Loucy (cell line): ENCODE data around the gene SLC39A5.

Experiments
- H2AFZ ChIP-seq: fragments of 200-600 bp; sonication (generic); 2 replicates; pipeline ENCODE4 v1.6.0; 2016; ENCODE audit warnings: antibody characterized with exemption, mild to moderate bottlenecking, low read length, moderate library complexity
- H3F3A ChIP-seq: fragments of 200-600 bp; 2 replicates; pipeline ENCODE4 v1.6.0; 2016; ENCODE audit warnings: antibody characterized with exemption, low read depth, mild to moderate bottlenecking
- H3K27me3 ChIP-seq: fragments of 200-600 bp; sonication (generic); 2 replicates; pipeline ENCODE4 v1.6.1; 2014; ENCODE audit warnings: low read length, mild to moderate bottlenecking; ENCODE audit not compliant: insufficient read depth, poor library complexity, severe bottlenecking
- H3K36me3 ChIP-seq: fragments of 200-600 bp; sonication (generic); 2 replicates; pipeline ENCODE4 v1.6.1; 2016; ENCODE audit warnings: low read length; ENCODE audit not compliant: insufficient read depth
- H3K4me1 ChIP-seq: fragments of 200-600 bp; sonication (generic); 2 replicates; pipeline ENCODE4 v1.5.1; 2014; ENCODE audit warnings: low read length, mild to moderate bottlenecking; ENCODE audit not compliant: insufficient read depth, poor library complexity, severe bottlenecking
- H3K4me2 ChIP-seq: fragments of 200-600 bp; sonication (generic); 2 replicates; pipeline ENCODE4 v1.6.0; 2014; ENCODE audit warnings: antibody characterized with exemption, low read length, low read depth, mild to moderate bottlenecking; ENCODE audit not compliant: poor library complexity, severe bottlenecking
- H3K4me3 ChIP-seq: fragments of 200-600 bp; sonication (generic); 2 replicates; pipeline ENCODE4 v1.5.1; 2014; ENCODE audit warnings: low read length, mild to moderate bottlenecking, mixed read lengths; ENCODE audit not compliant: poor library complexity, severe bottlenecking
- H3K79me2 ChIP-seq: fragments of 200-600 bp; sonication (generic); 2 replicates; pipeline ENCODE4 v1.6.1; 2014; ENCODE audit warnings: low read length; ENCODE audit not compliant: insufficient read depth
- H3K9ac ChIP-seq: fragments of 200-600 bp; sonication (generic); 2 replicates; pipeline ENCODE4 v1.6.0; 2014; ENCODE audit warnings: mild to moderate bottlenecking, low read depth, low read length, moderate library complexity; ENCODE audit not compliant: poor library complexity, severe bottlenecking
- H3K9me2 ChIP-seq: fragments of 200-600 bp; sonication (generic); replicated peaks from 2 replicates; pipeline ENCODE4 v1.6.1; 2016; ENCODE audit warnings: low read depth, low read length, mixed read lengths
- H3K9me3 ChIP-seq: fragments of 200-600 bp; sonication (generic); 2 replicates; pipeline ENCODE4 v1.6.1; 2014; ENCODE audit warnings: mild to moderate bottlenecking, antibody characterized with exemption, low read length, low read depth; ENCODE audit not compliant: insufficient read depth
- H4K20me1 ChIP-seq: fragments of 200-600 bp; sonication (generic); 2 replicates; pipeline ENCODE4 v1.6.0; 2014; ENCODE audit warnings: antibody characterized with exemption, low read length, mild to moderate bottlenecking; ENCODE audit not compliant: insufficient read depth, poor library complexity, severe bottlenecking
- EZH2phosphoT487 ChIP-seq: fragments of 200-600 bp; IDR thresholded peaks from 2 replicates; pipeline ENCODE4 v1.6.1; 2018; ENCODE audit warnings: antibody characterized with exemption, mild to moderate bottlenecking, moderate library complexity, borderline replicate concordance
- TF ChIP-seq, protein P1 (sequence below): fragments of 200-600 bp; sonication (generic); conservative IDR thresholded peaks from 2 replicates; pipeline ENCODE4 v1.5.1; 2014; ENCODE audit warnings: mild to moderate bottlenecking, antibody characterized with exemption, low read length

Gene SLC39A5

GRCh38 chr12:56189099-56189917 is 40.5 kb upstream of the SLC39A5 start, which contains the start of gene SMARCC2:
TSS of gene SMARCC2 (minus strand) at chr12:56189483. CDS start at chr12:56189461, 22 bp downstream.
- Histone ChIP-seq H3K36me3 (peaks cover 16% of the 10 kb centered on the region), H3K4me3 (peak within 1 kb of the TSS; percentile 96), H3K27me3 (no peaks in the 10 kb centered on the region), H4K20me1 (peaks cover 30% of the 10 kb centered on the region), H3K9me3 (no peaks in the 10 kb centered on the region), H3K9ac (peak within 1 kb of the TSS; percentile 95), H3K79me2 (peaks cover 50% of the 10 kb centered on the region), H3F3A (no peaks in the 10 kb centered on the region), H3K9me2 (no peaks in the 10 kb centered on the region), H2AFZ (peak within 1 kb of the TSS; percentile 82), H3K4me1 (peaks cover 25% of the 10 kb centered on the region), H3K4me2 (peak within 1 kb of the TSS; percentile 92)
- TF ChIP-seq, protein P1, sequence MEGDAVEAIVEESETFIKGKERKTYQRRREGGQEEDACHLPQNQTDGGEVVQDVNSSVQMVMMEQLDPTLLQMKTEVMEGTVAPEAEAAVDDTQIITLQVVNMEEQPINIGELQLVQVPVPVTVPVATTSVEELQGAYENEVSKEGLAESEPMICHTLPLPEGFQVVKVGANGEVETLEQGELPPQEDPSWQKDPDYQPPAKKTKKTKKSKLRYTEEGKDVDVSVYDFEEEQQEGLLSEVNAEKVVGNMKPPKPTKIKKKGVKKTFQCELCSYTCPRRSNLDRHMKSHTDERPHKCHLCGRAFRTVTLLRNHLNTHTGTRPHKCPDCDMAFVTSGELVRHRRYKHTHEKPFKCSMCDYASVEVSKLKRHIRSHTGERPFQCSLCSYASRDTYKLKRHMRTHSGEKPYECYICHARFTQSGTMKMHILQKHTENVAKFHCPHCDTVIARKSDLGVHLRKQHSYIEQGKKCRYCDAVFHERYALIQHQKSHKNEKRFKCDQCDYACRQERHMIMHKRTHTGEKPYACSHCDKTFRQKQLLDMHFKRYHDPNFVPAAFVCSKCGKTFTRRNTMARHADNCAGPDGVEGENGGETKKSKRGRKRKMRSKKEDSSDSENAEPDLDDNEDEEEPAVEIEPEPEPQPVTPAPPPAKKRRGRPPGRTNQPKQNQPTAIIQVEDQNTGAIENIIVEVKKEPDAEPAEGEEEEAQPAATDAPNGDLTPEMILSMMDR, result peak; percentile 64
- TF ChIP-seq EZH2phosphoT487, result no peak

GRCh38 chr12:56189918-56190694 is 39.7 kb upstream of the SLC39A5 start:
- H3K4me3 ChIP-seq, result peak overlapping the region; percentile 85
- H3K27me3 ChIP-seq, result no peaks in the 10 kb centered on the region
- H3K36me3 ChIP-seq, result peaks cover 8% of the 10 kb centered on the region; the same call in 1 of the 2 replicates
- peaks cover 30% of the 10 kb centered on the region for H4K20me1 ChIP-seq
- no peaks in the 10 kb centered on the region for H3F3A ChIP-seq
- H3K9me2 ChIP-seq, result no peaks in the 10 kb centered on the region
- H3K79me2 ChIP-seq, result peaks cover 42% of the 10 kb centered on the region
- TF ChIP-seq, protein P1, result no peak
- no peak for TF ChIP-seq EZH2phosphoT487
- H3K9ac ChIP-seq, result peak overlapping the region; percentile 94
- peak overlapping the region; percentile 82 for H2AFZ ChIP-seq
- peak overlapping the region; percentile 72 for H3K4me2 ChIP-seq
- H3K4me1 ChIP-seq, result peaks cover 25% of the 10 kb centered on the region
- no peaks in the 10 kb centered on the region for H3K9me3 ChIP-seq

GRCh38 chr12:56190695-56191155 is 39.1 kb upstream of the SLC39A5 start:
- Histone ChIP-seq H2AFZ (peak overlapping the region; percentile 82; the same call in 1 of the 2 replicates), H3K9ac (peak overlapping the region; percentile 94), H3K4me3 (peak overlapping the region; percentile 85), H4K20me1 (peaks cover 29% of the 10 kb centered on the region), H3K4me1 (peaks cover 25% of the 10 kb centered on the region), H3F3A (no peaks in the 10 kb centered on the region), H3K9me3 (no peaks in the 10 kb centered on the region), H3K4me2 (peak overlapping the region; percentile 72), H3K27me3 (no peaks in the 10 kb centered on the region), H3K36me3 (peaks cover 6% of the 10 kb centered on the region; the same call in 1 of the 2 replicates), H3K79me2 (peaks cover 36% of the 10 kb centered on the region), H3K9me2 (no peaks in the 10 kb centered on the region)
- no peak for TF ChIP-seq EZH2phosphoT487
- TF ChIP-seq, protein P1, result no peak
